Measurements from ENCODE around the gene ALOX5AP.
A peak's percentile ranks its signal among the peaks of the same experiment; 100 is the strongest.

ALOX5AP gene

DNA sequence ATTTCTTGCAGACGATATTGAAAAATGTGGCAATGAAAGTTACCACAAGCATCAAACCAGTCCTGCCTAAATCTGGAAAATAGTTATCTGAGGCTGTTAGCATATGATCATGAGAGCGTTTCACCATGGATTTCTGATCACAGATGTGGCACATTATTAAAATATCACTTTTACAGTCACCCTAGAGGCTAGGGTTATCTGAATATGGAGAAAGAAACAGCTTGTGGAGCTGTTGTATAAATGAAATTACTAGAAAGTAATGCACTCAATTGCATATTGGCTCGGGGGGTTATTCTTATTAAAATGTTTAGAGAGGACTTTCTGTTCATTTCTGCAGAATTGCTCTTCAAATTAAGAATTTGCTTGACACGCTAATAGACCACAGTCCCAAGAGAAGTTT is 35.6 kb downstream of the ALOX5AP start:
- DNase-seq, result no peak

DNA sequence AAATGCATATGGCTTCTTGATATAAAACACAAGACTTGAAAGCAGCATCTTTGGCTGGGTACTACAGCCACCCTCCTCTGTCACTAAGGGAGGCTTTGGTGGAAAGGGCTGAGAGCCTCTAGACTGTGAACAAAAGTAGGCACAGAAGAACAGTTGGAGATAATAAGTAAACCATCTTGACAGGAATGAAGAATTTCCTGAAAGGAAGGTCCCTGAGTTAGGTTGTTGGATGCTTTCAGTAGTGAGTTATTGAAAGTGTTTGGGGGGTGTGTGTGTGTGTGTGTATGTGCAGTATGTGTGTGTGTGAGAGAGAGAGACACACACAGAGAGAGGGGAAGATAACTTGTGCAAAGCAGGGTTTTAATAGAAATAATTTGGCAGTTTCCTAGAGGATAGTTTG is 38.2 kb downstream of the ALOX5AP start:
- DNase-seq, result no peak

DNA sequence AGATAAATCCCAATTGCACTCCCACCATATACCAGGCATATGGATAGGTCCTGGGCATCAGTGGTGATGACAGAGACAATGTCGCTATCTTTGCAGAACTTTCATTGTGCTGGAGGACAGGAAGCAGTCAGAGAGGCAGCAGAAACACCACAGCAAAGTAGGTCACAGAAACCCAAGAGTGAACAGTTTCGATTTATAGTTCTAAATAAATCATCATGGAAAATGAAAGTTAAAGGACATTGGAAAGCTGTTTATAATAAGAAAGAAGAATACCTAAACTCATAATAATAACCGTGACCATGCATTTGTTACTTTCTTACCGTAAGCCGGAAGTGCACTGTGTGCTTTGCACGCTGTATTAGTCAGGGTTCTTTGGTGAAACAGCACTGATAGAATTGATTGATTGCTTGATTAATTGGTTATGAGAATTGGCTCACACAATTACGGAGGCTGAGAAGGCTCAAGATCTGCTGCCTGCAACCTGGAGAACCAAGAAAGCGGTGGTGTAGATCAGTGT is 38.9 kb downstream of the ALOX5AP start:
- peak; percentile 64 for DNase-seq

DNA sequence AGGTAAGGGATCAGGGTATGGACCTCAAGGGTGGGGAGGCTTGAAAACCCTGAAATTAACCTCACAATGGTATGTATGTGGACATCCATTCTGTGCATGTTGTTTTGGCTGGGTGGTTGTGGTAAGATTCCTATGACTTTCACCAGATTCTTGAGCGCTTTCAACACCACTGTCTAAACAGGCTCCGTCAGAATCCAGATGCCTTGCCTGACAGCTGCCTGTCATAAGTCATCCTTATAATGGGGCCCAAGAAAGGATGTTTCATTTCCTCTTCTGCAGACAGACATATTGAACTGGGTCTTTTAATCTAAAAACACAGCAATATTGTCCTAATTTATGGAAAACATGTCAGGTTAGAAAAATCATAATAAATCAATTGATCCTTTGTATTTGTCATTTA is 41.3 kb downstream of the ALOX5AP start:
- DNase-seq, result no peak

DNA sequence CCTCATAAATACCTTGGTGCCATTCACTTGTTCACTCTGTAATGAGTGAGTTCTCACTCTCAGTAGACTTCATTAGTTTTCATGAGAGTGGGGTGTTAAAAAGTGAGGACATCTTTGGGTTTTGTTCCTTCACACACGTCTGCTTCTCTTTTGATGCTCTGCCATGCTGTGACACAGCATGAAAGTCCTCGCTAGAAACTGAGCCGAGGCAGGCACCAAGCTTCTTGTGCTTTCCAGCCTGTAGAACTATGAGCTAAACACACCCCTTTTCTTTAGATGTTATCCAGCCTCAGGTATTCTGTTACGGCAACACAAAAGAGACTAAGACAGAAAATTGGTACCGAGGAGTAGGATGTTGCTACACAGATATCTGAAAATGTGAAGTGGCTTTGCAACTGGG is 43.7 kb downstream of the ALOX5AP start:
- DNase-seq, result no peak

DNA sequence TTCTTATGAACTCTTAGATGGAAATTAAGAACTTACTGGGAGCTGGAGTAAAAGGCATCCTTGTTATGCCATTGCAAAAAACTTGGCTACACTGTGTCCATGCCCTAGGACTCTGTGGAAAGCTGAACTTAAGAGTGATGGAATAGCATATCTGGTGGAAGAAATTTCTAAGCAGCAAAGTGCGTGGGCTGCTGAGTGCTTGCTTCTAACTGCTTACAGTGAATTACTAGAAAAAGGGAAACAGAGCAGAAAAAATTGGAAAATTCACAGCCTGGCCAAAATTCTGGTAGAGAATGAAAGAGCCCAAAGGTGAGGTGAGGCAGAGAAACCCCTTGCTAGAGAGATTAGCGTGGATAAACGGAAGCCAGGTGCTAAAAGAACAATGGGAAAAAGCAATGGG is 44.3 kb downstream of the ALOX5AP start:
- no peak for DNase-seq

DNA sequence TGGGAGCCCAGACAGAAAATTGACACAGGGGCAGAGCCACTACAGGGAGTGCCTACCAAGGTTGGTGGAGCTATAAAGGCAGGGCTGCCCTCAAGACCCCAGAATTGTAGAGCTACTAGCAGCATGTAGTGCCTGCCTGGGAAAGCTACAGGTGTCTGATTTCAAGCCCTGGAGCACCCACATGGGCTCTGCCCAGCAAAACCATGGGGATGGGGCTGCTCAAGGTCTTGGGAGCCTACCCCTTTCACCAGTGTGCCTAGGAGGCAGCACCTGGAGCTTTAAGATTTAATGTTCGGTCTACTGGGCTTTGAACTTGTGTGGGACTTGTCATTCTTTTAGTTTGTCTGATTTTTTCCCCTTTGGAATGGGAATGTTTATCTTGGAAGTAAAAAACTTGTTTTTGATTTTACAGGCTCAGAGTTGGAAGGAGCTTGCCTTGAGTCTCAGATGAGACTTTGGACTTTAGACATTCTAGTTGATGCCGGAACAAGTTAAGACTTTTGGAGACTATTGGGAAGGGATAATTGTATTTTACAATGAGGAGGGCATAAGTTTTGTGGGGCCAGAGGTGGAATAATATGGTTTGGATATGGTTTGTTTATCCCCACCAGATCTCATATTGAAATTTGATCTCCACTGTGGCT is 45.1 kb downstream of the ALOX5AP start:
- no peak for DNase-seq

DNA sequence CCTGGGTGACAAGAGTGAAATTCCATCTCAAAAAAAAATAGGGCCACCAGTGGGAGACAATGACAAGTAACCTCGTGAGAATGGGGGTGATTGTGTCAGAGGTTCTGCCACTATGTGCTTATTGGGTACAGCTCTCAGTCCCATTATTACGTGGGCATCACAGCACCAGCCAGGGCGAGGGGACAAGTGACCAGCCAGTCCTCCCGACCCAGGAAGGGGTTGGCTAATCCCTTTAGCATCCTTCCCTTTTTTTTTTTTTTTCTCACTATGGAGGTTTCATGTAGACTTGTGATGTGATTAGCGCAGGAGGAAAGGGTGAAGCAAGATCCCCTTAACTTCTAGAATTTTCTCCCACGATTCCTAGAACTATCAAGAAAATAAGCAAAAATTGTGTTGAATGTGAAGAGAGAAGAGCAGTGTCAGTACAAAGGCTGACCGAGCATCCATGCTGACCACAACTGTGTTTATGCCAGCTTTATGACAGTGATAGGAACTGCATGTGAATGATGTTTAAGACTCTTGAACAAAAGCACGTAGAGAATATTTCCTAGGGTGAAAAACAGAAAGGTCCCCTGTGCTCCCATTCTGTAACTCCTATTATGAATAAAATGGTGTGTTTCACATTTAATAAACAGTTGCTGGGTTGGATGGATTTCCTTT is 50.0 kb downstream of the ALOX5AP start:
- no peak for DNase-seq

DNA sequence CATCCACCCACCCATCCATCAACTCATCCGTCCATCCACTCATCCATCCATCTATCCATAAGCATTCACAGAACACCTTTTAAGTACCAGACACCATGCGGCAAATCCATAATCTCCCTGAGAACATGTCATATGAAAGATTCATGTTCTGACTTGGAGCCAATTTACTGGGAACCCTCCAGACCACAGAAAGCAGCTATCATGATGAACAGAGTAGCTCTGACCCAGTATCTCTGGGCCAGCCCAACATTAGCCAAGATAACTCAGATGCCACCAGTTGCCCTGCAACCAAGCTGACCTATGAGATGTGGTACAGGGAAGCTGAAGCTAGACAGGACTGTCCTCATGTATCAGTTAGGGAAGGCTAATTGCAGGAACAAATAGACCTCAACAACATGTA is 51.3 kb downstream of the ALOX5AP start:
- DNase-seq, result no peak

DNA sequence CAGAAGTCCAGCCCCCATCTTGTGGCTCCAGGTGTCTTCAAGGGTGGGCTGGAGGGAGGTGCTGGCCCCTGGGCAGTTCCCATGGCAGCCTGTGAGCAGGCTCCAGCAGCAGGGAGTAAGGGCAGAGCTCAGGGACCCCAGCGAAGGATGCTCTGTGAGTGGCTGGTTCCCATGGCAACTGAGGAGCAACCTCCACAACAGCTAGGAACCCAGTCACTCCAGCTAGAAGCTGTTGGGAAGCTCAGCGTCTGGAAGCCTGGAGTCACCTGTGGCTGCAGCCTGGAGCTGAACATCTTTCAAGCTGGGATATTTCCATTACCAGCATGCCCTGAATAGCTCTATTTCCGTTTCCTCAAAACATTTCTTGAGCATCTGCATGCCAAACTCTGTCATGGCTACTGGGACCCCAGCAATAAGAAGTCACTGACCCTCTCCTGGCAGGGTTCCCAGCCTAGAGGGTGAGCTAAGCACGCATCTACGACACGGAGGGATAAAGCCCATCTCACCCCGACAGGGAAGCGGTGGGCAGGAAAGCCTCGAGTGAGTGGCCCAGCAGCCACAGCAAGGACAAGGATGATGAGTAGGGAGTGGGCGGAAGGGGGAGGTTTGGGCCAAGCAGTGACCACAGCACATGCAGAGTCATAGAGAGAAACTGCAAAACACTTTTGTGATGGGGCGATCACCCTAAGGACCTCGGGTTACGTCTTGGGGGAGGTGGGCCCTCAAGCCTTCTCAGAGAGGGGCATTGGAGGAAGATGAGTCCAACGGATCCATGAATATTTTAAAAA is 52.6 kb downstream of the ALOX5AP start:
- no peak for DNase-seq

DNA sequence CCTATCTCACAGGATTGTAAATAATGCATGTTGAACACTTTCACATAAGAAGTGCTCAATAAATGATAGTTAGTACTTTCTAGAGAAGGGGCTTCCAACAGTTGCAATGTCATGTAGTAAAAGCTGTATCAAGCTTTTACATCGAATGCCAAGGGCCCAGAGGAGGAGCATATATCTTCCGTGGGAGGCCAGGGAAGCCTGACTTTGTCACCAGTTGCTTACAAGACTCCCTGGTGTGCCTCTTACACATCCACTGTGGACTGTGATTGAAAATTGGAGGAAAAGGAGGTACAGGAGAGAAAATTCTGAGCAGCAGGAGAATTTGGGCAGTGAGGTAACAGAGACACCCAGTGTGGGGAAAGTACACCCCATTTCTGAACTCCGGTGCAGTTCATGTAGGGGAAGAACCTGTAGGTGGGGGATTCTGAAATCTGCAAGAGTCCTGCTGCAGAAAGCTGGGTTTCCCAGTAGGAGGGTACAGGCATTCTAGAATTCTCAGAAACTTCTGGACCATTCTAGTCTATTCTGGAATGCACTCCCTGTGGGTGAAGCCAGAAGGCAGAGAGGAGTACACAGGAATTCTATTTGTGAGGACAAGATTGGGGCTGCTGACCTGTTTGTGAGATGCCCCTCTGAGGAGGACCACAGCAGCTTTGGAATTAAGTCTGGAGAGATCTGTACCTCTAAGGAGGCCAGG is 54.0 kb downstream of the ALOX5AP start:
- no peak for DNase-seq

DNA sequence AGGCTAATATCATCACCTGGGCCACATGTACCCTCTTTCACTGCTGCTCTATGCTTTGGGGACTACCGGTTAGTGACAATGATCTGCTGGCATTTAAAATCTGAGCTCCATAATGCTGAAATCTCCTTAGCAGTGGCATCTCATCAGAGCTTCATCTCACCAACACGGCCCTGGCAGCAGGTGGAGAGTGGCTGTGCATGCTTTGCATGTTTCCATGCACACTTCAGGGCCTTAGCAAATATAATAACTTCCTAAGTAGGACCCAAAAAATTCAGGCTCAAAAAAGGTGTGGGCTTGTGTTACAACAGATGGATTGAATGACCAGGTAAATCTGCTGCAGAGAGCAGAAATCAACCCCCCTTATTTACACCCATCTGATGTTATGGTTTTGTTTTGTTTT is 55.2 kb downstream of the ALOX5AP start:
- no peak for DNase-seq

DNA sequence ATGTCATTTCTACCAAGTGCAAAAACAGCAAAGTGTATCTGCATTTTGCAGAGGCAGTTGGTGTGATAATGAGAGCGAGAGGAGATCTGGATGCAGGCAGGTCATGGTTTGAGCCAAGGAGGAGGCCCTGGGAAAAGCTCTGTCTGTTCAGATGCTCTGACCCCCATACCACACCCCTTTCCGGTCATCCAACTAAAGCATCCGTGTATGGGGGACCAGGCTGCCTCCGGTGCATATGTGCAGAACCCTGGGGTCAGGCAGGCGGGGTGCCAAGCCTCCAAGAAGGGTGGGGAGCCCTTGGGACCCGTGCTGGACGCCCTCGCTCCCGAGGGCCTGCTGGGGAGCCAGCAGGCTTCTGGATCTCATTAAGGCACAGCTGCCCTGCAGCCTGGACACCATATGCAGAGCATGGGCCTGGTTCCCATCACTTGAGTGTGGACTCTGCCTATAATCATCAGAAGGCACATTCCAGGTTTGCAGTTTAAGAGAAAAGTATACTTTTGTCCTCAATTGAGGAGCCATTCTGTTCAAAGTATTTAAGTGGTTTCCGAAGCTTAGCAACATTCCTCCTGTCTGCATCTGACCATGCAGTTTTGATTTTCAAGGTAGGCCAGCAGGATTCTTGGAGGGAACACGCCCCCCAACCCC is 56.1 kb downstream of the ALOX5AP start:
- DNase-seq, result no peak

DNA sequence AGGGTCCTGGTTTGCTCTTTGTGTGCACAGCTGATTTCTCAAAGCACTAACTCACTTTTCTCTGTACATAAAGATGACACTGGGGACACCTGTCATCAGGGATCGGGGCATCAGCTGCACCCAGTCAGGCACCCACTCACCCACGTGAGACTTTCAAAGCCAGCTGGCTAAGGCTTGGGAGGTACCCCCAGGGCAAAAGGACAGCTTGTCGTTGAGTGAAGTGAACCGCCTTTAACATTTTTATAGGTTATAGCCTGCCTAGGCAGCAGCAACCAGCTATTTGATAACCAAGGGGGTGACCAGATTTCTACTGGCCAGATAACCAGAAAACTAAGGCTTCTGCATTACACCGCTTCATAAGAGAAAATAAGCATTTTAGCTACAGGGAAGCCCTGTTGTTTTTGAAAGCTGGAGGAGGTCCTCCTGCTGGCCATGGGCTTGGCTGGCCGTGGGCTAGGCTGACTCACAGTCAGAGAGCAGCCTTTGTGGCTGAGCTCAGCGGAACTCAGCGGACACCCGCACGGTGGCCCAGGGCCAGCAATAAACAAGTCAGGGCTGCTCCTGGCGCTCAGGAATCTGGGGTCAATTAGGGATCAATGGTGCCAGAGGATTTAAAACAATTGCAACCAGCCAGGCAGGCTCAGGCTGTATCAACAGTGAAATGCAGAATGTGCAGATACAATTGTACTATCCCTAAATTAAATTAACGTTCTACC is 57.1 kb downstream of the ALOX5AP start:
- no peak for DNase-seq

DNA sequence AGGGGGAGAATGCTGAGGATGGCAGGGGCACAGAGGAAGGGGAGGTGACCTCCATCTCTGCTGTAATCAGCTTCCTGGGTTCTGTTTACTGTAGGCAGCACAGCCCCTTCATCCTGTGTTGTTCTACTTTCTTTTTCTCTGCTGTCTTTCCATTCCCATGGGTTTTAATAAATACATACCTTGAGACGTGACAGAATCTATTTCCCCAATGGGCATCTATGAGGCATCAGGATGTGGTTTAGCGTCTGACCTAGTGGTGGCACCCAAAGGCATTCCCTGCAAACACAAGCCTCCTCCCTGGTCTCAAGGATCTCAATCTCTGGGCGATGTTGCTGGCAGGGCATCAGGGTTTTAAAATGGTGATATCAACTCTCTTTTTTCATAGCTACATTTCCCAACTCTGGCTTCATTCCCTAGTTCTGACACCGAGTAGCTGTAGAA is 60.8 kb downstream of the ALOX5AP start:
- DNase-seq, result peak; percentile 28

DNA sequence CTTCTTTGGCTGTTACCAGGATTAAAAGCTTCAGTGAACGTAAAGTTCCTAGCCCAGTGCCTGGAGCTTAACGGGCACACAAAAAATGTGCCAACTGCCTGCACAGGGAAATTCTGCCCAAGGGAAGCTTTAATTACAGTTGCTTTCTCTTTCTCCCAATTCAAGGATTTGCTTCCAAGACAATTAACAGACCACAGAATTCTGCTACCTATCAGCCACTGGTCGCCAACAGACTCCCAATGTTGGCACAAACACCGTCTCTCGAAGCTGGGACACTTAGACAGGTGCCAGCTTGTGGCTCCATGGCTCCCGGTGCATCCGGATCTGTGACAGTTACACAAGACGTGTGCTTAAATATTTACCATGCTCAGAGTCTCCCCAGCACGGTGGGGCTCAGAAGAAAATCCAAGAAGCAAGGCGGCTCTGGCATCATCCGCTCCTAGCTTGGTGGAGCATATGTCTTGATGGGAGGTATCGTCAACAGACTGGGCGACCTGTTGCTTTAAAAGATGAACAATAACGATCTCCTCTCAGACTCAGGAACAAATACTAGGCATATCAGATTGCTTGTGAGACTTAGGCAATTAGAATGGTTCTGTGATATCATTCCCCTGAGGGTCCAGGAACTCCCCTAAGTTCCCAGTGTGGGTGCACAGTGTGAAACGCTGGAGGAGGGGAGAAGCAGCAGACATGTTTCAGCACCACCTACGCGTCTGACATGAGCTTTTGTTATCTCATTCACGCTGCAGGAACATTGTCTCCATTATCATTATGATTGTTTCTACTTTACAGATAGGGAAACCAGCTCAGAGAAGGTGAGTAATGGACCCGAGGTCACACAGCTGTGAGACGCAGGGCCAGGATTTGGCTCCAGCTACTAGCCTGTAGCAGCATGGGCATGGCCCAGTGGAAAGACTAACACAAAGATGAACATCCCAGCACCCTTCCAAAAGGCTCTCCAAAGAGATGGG is 61.6 kb downstream of the ALOX5AP start:
- DNase-seq, result no peak

DNA sequence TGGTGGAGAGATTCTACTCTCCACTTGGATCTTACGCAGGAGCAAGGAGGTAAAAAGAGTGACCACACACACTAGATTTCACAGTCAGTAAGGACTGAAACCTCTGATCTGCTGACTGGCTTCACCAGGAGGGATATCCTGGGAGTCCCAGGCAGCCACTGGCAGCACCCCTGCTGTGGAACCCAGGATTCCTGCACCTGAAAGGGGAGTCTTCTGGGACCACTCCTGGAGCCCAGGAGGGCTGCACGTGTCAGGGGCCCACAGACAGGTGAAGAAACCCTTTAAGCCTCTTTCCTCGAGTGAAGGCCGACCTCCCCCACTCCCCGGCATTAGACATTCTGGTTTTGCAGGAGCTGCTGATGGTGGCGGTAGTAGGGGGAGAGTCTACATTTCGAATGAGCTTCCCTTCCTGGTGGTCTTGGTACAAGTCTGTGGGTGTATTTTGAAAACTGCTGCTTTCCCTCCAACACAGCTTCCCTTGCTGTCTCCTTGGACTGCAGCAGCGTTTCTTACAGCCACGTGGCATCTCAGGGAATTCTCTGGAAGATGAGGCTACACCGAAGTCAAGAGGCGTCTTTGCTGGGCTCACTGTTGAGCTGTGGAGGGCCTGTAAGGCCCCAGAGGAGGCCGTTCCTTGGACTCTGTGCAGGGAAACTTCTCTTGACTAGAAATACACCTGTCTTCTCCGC is 62.6 kb downstream of the ALOX5AP start:
- DNase-seq, result no peak

DNA sequence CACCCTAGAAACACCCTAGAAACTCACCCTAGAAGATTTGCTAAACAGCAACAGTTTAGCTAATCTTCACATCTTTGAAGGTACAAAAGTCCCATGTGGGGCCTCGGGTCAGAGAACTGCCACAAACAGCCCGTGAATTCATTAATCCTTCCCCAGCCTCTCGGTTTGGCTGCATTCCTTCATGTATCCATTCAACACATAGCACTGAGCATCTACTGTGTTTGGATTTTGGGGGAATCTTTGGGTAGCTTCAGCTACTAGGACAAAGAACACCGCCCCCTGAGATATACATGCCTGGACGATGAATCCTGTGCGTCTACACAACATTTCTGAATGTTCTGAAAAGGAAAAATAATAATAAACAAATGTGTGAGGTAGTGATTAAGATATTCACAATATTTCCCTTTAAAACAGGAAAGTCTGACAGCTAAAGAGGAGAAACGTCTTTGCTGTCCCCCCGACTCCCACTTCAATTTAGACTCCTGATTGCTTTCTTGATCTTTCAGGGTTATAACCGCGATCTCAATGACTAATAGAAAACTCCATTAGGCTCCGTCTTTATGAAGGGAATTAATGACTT is 63.5 kb downstream of the ALOX5AP start:
- DNase-seq, result no peak

DNA sequence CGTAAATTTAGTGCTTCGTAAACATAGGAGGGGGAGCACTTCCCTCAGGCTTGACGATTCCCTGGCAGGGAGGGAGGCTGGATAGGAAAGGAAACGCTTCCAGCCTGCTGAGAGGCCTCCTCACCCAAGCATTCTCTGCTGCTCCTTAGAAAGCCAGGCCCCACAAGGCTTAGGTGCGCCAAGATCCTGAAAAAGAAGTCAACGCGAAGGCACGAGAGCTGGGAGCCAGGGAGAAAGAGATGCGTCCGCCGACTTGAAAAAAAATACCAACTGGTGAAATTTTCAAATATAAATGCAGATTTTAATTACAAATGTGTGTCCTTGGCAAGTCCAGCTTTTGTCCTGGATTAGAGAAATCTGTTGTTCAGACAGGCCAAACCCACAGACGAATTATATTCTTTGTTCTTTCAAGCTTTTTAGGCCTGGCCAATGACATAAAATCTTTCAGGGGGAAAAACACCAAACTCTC is 64.0 kb downstream of the ALOX5AP start:
- no peak for DNase-seq

DNA sequence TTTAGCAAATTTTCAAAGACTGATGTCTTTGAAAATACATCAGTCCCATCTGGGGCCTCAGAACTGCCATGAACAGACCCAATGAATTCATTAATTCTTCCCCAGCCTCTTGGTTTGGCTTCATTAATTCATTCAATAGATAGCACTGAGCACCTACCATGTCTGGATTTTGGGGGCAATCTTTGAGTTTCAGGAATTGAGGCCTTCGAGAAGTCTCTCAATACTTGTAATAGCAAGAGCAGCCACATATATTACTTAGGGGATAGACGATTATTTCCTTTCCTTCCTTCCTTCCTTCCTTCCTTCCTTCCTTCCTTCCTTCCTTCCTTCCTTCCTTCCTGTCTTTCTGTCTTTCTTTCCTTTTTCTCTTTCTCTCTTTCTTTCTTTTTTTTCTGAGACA is 64.8 kb downstream of the ALOX5AP start:
- no peak for DNase-seq
